Neuronal stem cell (in vitro differentiated cells): ENCODE results near the gene IL18.

Experiments used
- DNase-seq: peaks from one replicate; pipeline ENCODE4 v3.0.0-alpha.2; 2013; ENCODE audit warnings: low spot score
- H2AFZ ChIP-seq: one replicate; pipeline ENCODE4 v1.6.1; 2013; ENCODE audit warnings: mild to moderate bottlenecking, low read length, inconsistent platforms
- H2AK5ac ChIP-seq: 2 replicates; pipeline ENCODE4 v1.6.1; 2013; ENCODE audit warnings: low read depth, mild to moderate bottlenecking, inconsistent platforms, low read length, moderate library complexity, mixed read lengths
- H2BK120ac ChIP-seq: 2 replicates; pipeline ENCODE4 v1.6.1; 2013; ENCODE audit warnings: low read depth, mild to moderate bottlenecking, inconsistent platforms, low read length, moderate library complexity, mixed read lengths
- H2BK12ac ChIP-seq: one replicate; pipeline ENCODE4 v1.6.1; 2013; ENCODE audit warnings: low read length, inconsistent platforms
- H2BK15ac ChIP-seq: 2 replicates; pipeline ENCODE4 v1.6.1; 2013; ENCODE audit warnings: mild to moderate bottlenecking, low read length, inconsistent platforms, mixed read lengths
- H2BK5ac ChIP-seq: one replicate; pipeline ENCODE4 v1.6.1; 2013; ENCODE audit warnings: inconsistent platforms, mild to moderate bottlenecking, low read length, moderate library complexity
- H3K14ac ChIP-seq: one replicate; pipeline ENCODE4 v1.6.1; 2013; ENCODE audit warnings: low read length, inconsistent platforms
- H3K18ac ChIP-seq: 2 replicates; pipeline ENCODE4 v1.6.1; 2013; ENCODE audit warnings: low read length, inconsistent platforms
- H3K23ac ChIP-seq: 2 replicates; pipeline ENCODE4 v1.6.1; 2013; ENCODE audit warnings: low read depth, mild to moderate bottlenecking, mixed read lengths, low read length, inconsistent platforms; ENCODE audit not compliant: poor library complexity
- H3K27ac ChIP-seq: replicated peaks from 3 replicates; pipeline ENCODE4 v1.5.1; 2013; ENCODE audit warnings: low read length, inconsistent platforms
- H3K27me3 ChIP-seq, 3 experiments: 2 replicates each; pipeline ENCODE4 v1.6.1; 2013; ENCODE audit warnings: low read length in 3 of 3, mild to moderate bottlenecking in 2 of 3, inconsistent platforms in 1 of 3, low read depth in 1 of 3, mixed read lengths in 1 of 3, moderate library complexity in 1 of 3; ENCODE audit not compliant: control insufficient read depth in 3 of 3, insufficient read depth in 3 of 3
- H3K36me3 ChIP-seq, 2 donors: replicated peaks in 1 of 2; 2 replicates each; pipeline ENCODE4 v1.6.1; 2013; ENCODE audit warnings: low read length in 2 of 2; ENCODE audit not compliant: control insufficient read depth in 2 of 2, insufficient read depth in 2 of 2
- H3K4ac ChIP-seq: 2 replicates; pipeline ENCODE4 v1.6.1; 2013; ENCODE audit warnings: inconsistent platforms, mild to moderate bottlenecking, low read length, moderate library complexity
- H3K4me1 ChIP-seq, 2 donors: 1 replicate in 1 of 2; 2 replicates in 1 of 2; pipeline ENCODE4 v1.6.1; 2013; ENCODE audit warnings: low read length in 2 of 2, low read depth in 1 of 2; ENCODE audit not compliant: control insufficient read depth in 2 of 2, insufficient read depth in 1 of 2
- H3K4me2 ChIP-seq: one replicate; pipeline ENCODE4 v1.6.1; 2013; ENCODE audit warnings: mild to moderate bottlenecking, low read length, inconsistent platforms; ENCODE audit not compliant: insufficient read depth, poor library complexity, severe bottlenecking
- H3K4me3 ChIP-seq, 2 donors: 2 replicates each; pipeline ENCODE4 v1.5.1; 2013; ENCODE audit warnings: low read length in 2 of 2, mild to moderate bottlenecking in 2 of 2, inconsistent platforms in 1 of 2, moderate library complexity in 1 of 2
- H3K79me1 ChIP-seq: one replicate; pipeline ENCODE4 v1.6.1; 2013; ENCODE audit warnings: low read depth, mild to moderate bottlenecking, inconsistent platforms, low read length, moderate library complexity
- H3K9ac ChIP-seq: one replicate; pipeline ENCODE4 v1.6.1; 2013; ENCODE audit warnings: mild to moderate bottlenecking, low read depth, low read length, inconsistent platforms; ENCODE audit not compliant: poor library complexity
- H3K9me3 ChIP-seq, 2 donors: replicated peaks in 1 of 2; 2 replicates each; pipeline versions ENCODE3 to v1.6.1; 2013; ENCODE audit warnings: low read length in 2 of 2, mild to moderate bottlenecking in 2 of 2, inconsistent platforms in 1 of 2, low read depth in 1 of 2, mixed read lengths in 1 of 2, moderate library complexity in 1 of 2; ENCODE audit not compliant: control insufficient read depth in 2 of 2, insufficient read depth in 1 of 2
- H4K8ac ChIP-seq: one replicate; pipeline ENCODE4 v1.6.1; 2013; ENCODE audit warnings: low read depth, mild to moderate bottlenecking, inconsistent platforms, low read length, moderate library complexity
- H4K91ac ChIP-seq: one replicate; pipeline ENCODE4 v1.6.1; 2013; ENCODE audit warnings: low read length, low read depth, mild to moderate bottlenecking, inconsistent platforms; ENCODE audit not compliant: poor library complexity
- WGBS, 2 donors: extraction: QIAGEN DNeasy Blood & Tissue Kit; methylation state at CpG; one replicate each; pipeline ENCODE4 v1.1.7; 2013; ENCODE audit warnings: missing lambda C conversion rate in 2 of 2, mixed read lengths in 1 of 2; ENCODE audit not compliant: insufficient read length in 2 of 2, insufficient replicate concordance in 1 of 2; ENCODE audit errors: extremely low coverage in 2 of 2; 5-methylcytosine and 5-hydroxymethylcytosine counted together

Gene IL18

GRCh38 chr11:112161012-112161411 lies 2.9 kb downstream of the IL18 start:
- H2BK120ac ChIP-seq = no peak overlapping the region
- no peak overlapping the region for H3K18ac ChIP-seq
- H3K4me1 ChIP-seq = no peaks in the 10 kb centered on the region
- H3K4me3 ChIP-seq = no peak overlapping the region
- no peak overlapping the region for H3K4ac ChIP-seq
- H3K4me2 ChIP-seq = no peak overlapping the region
- H3K9me3 ChIP-seq = no peaks in the 10 kb centered on the region
- no CpG with 5 or more reads among the region's 1 CpG for WGBS, 2 donors
- H2BK12ac ChIP-seq = no peak overlapping the region
- no peak overlapping the region for H4K8ac ChIP-seq
- no peaks in the 10 kb centered on the region for H3K36me3 ChIP-seq
- H3K79me1 ChIP-seq = no peaks in the 10 kb centered on the region
- H2BK15ac ChIP-seq = no peak overlapping the region
- no peak overlapping the region for H2BK5ac ChIP-seq
- H3K9ac ChIP-seq = no peak overlapping the region
- no peak overlapping the region for H4K91ac ChIP-seq
- H3K27ac ChIP-seq = no peak overlapping the region
- no peak overlapping the region for H3K14ac ChIP-seq
- no peak for DNase-seq
- no peak overlapping the region for H3K23ac ChIP-seq
- H2AFZ ChIP-seq = no peak overlapping the region
- H3K27me3 ChIP-seq = no peaks in the 10 kb centered on the region
- no peak overlapping the region for H2AK5ac ChIP-seq

- no CpG with 5 or more reads among the region's 2 CpGs for WGBS, 2 donors
These were observed 3.6 kb downstream of the IL18 start for GRCh38 chr11:112160091-112160848.

DNA sequence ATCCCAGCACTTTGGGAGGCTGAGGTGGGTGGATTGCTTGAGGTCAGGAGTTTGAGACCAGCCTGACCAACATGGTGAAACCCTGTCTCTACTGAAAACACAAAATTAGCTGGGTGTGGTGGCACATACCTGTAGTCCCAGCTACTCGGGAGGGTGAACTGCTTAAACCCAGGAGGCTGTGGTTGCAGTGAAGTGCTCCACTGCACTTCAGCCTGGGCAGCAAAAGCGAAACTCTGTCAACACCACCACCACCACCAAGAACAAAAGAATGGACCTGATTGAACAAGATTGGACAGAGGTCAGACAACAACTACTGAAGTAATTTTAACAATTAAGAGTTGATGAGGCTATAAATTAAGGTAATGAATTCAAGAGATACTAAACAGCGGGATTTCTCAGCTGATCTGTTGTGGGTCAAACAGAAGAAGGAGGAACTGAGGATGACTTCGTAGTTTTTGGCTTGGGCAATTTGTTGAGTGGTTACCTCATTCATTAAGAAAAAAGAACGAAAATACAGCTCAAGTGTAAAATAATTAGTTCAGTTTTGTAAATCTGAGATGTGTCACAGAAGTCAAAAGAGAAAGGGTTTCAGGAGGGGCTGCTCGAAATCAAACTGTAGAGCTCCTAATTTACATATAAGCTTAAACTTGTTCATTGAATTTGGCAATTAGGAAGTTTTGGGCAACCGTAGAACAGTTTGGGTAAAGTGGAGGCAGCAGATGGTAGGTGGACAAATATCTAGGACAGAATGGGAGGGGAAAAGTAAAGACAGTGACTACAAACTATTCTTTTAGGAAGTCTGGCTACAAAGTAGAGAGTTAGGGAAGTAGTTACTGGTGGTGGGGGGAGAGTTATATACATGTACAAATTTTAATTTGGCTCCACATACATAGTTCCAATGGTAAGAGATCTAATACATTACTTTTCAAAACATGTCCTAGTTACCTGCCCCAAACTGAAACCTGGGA lies 4.5 kb downstream of the IL18 start:
- Histone ChIP-seq H3K4me1 (no peaks in the 10 kb centered on the region), H3K14ac (no peak overlapping the region), H2AK5ac (no peak overlapping the region), H2BK15ac (no peak overlapping the region), H3K27ac (no peak overlapping the region), H3K9ac (no peak overlapping the region), H4K8ac (no peak overlapping the region), H3K79me1 (no peaks in the 10 kb centered on the region), H2BK120ac (no peak overlapping the region), H2AFZ (no peak overlapping the region), H3K36me3 (no peaks in the 10 kb centered on the region), H4K91ac (no peak overlapping the region), H3K4ac (no peak overlapping the region), H3K9me3 (no peaks in the 10 kb centered on the region), H3K27me3 (no peaks in the 10 kb centered on the region), H3K4me3 (no peak overlapping the region), H2BK12ac (no peak overlapping the region), H3K4me2 (no peak overlapping the region), H3K23ac (no peak overlapping the region), H3K18ac (no peak overlapping the region), H2BK5ac (no peak overlapping the region)
- no CpG with 5 or more reads among the region's 7 CpGs for WGBS, 2 donors
- DNase-seq = no peak

More at GRCh38 chr11:112160091-112160848, 3.6 kb downstream of the IL18 start:
- no peak for DNase-seq
- Histone ChIP-seq H3K27ac (no peak overlapping the region), H3K79me1 (no peaks in the 10 kb centered on the region), H3K9ac (no peak overlapping the region), H3K14ac (no peak overlapping the region), H2BK15ac (no peak overlapping the region), H3K36me3 (no peaks in the 10 kb centered on the region), H2BK120ac (no peak overlapping the region), H3K23ac (no peak overlapping the region), H3K4me2 (no peak overlapping the region), H4K8ac (no peak overlapping the region), H3K18ac (no peak overlapping the region), H2AFZ (no peak overlapping the region), H3K4ac (no peak overlapping the region), H2BK5ac (no peak overlapping the region), H2AK5ac (no peak overlapping the region), H3K27me3 (no peaks in the 10 kb centered on the region), H3K4me3 (no peak overlapping the region), H3K9me3 (no peaks in the 10 kb centered on the region), H2BK12ac (no peak overlapping the region), H4K91ac (no peak overlapping the region), H3K4me1 (no peaks in the 10 kb centered on the region)
